ENCODE results near the gene NDRG2. TPM values are rescaled to one million over a fixed set of nuclear protein-coding genes. Genes with fewer than 3 reads are reported as not detected.
A peak's percentile ranks its signal among the peaks of the same experiment; 100 is the strongest.

Gene NDRG2
- total RNA-seq, 4 donors from 2014 or later = 169 to 444 (median 218) TPM

DNA sequence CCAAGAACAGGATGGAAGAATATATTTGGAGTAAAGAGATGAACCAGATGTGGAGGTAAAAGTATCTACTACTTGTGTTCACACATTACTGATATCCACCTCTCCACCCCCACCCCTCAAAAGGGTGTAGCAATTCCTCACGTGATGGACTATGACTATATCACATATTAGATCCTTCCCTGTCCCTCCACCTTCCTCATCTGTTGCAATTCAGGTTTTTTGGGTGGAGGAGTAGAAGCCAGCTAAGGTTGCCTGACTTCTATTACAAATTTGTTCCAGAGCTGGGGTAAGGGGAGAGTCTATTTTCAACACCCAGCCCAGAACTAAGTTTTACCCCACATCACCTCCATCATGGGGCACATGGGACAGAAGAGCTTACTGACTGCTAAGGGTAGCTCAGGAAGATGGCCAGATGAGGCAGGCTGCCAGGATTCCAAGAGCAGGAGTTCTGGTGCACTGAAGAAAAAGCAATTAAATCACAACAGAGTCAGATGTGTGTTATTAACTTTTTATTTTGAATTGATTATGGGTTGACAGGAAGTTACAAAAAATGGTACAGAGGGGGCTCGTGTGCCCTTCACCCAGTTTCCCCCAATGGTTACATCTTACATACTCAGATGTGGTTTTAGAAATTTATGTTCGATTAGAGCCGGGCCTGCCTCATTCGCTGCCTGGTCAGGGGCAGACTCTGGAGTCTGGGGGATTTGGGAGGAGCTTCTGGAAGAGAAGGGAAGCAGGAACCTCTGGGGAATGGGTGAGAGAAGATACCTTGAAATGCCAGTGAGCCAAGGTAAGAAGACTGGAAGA is 7.7 kb upstream of the NDRG2 start:
- ATAC-seq (ENCODE audit: low FRiP score) = peak; percentile 8
- no peak for DNase-seq (ENCODE audit: low spot score)
- TF ChIP-seq, protein P1, sequence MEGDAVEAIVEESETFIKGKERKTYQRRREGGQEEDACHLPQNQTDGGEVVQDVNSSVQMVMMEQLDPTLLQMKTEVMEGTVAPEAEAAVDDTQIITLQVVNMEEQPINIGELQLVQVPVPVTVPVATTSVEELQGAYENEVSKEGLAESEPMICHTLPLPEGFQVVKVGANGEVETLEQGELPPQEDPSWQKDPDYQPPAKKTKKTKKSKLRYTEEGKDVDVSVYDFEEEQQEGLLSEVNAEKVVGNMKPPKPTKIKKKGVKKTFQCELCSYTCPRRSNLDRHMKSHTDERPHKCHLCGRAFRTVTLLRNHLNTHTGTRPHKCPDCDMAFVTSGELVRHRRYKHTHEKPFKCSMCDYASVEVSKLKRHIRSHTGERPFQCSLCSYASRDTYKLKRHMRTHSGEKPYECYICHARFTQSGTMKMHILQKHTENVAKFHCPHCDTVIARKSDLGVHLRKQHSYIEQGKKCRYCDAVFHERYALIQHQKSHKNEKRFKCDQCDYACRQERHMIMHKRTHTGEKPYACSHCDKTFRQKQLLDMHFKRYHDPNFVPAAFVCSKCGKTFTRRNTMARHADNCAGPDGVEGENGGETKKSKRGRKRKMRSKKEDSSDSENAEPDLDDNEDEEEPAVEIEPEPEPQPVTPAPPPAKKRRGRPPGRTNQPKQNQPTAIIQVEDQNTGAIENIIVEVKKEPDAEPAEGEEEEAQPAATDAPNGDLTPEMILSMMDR (IDR thresholded peaks at IDR 0.05) = no peak

DNA sequence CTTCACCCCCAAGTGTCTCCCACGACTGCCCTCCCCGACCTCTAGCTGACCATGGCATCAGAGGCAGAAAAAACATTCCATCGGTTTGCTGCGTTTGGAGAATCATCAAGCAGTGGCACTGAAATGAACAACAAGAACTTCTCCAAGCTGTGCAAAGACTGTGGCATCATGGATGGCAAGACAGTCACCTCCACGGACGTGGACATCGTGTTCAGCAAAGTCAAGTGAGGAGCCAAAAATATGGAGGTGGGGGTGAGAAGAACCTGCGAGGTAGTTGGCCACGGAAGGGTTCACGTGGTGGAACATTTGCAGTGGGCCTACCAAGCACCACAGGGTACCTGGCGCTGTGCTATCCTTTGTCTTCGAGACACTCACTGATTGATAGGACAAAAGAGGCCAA is 5.7 kb upstream of the NDRG2 start:
- DNase-seq (ENCODE audit: low spot score) (no peak), ATAC-seq (ENCODE audit: low FRiP score) (no peak)
- TF ChIP-seq, protein P1 (IDR thresholded peaks at IDR 0.05) = no peak

DNA sequence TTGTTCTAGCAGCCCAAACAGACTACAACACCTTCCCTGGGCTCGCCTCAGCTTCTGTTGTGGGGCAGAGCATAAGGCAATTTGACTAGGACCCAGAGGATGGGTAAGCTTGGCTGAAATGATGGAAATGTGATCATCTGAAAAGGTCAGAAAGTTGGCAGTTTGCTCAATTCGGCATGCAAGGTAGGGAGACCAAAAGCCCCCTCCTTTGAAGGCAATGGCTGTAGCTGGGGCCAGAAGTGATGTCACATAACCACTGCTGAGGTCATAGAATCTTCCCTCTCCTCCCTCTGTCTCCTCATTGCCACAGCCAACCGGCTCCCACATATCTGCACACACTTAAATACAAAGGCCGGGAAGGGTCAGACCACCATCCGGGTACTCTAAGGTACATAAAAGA is 5.1 kb upstream of the NDRG2 start, which contains the start of gene TPPP2:
TSS of gene TPPP2 (plus strand) at position 301 of the 400 bp plus-strand sequence. CDS start 365 bp downstream, outside the sequence.
- TF ChIP-seq, protein P1 (IDR thresholded peaks at IDR 0.05) = no peak
- DNase-seq (ENCODE audit: low spot score) = no peak
- ATAC-seq (ENCODE audit: low FRiP score) = no peak

DNA sequence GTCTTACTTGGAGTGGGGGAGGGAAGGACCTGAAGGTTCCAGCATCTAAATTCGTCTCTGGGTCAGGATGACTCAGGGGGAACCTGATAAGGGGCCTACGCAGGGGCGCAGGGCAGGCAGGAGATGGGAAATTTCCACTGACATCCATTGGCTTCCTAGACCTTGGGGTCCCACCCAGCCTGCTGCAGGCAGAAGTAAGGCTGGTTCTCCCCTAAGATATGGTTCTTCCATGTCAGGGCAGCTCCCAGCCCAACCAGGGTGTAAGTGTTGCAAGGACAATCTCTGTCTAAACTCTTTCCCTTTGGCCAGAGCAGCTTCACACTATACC is 2.1 kb upstream of the NDRG2 start:
- peak; percentile 31 for ATAC-seq (ENCODE audit: low FRiP score)
- TF ChIP-seq, protein P1 (IDR thresholded peaks at IDR 0.05) = no peak
- no peak for DNase-seq (ENCODE audit: low spot score)

DNA sequence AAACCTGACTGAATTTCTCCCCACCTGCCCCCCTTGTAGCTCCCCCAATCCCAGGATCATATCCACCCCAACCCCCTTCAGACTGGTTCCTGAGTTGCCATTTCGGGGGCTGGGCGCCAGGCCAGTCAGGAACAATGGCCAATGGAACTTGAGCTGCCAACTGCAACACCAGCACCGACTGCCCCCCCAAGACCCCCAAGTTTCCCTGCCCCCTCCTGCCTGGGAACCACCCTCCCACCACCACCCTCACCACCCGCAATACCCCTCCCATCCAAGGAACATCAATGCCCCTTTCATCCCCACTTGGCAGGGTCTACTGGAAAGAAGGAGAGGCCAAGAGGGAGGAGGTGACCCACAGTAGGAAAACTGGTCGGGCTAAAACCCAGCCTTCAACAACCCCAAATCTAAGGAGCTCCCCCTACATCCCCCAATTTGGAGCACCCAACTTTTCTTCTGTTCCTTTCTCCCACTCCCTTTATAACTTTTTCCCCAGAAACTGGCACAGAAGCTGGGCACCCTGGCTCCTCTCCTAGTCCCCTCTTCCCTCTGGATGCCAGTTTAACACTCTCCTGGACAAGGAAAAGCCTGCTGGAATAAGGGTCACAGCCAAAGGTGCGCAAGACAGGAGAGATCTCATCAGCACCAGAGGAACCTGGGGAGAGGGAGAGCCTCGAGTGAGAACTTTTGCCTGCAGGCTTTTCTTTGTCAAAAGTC is 1.6 kb upstream of the NDRG2 start:
- TF ChIP-seq, protein P1 (IDR thresholded peaks at IDR 0.05) = no peak
- ATAC-seq (ENCODE audit: low FRiP score) = no peak
- DNase-seq (ENCODE audit: low spot score) = no peak

DNA sequence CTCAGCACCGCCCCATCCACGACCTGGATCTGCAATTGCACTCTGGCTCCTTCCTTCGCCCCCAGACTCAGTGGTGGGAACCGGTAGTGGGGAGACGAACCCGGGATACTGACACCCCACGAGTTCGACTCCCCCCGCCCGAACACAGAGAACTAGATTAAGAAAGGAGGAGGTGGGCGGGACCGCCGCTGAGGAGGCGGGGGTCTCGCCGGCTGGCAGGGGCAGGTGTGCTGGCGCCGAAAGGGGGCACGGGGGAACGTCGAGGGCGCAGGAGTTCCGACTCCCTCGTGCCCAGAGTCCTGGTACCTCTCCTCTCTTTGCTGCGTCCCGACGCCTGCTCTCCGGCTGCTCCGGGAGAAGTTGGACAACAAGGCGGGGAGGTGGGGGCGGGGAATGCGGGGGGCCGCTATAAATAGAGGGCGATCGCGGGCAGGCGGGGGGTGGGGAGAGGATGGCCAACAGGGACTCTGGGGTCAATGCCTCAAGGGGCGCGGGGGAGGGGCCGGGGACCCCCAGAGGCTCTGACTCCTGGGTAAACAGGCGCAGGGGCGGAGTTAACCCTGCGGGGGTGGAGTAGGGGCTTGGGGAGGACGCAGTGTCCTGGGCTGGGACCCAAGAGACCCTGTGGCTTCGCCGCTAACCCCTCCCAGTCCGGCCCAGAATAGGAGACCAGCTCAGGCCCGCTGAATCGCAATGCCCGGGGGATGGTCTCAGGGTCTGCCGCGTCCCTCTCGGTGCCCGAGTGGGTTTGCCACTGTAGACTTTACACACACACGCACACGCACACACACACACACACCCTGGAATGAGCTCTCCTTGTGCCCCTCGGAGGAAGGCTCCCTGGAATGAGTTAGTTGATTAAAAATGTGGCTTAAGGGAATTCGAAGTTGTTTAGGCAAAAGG is 761 bp upstream of the NDRG2 start:
- DNase-seq (ENCODE audit: low spot score) = no peak

More for the DNA sequence above, 761 bp upstream of the NDRG2 start:
- peak; percentile 25 for ATAC-seq (ENCODE audit: low FRiP score)
- TF ChIP-seq, protein P1 (IDR thresholded peaks at IDR 0.05) = no peak

Data from omental fat pad (tissue), 4 donors.